HG02938 (cell line): ENCODE measurements around the gene MTF2.
"Not testable (repeated sequence)": the region's sequence is repeated elsewhere in the genome, so short reads cannot be mapped to it uniquely, and the experiment has no call there.

Experiments
- ATAC-seq: cut with Tn5 transposase; IDR thresholded peaks from one replicate; pipeline ENCODE4 v1.9.1; 2021; ENCODE audit warnings: mild to moderate bottlenecking, moderate library complexity; ENCODE audit not compliant: unreplicated experiment

The MTF2 gene

DNA sequence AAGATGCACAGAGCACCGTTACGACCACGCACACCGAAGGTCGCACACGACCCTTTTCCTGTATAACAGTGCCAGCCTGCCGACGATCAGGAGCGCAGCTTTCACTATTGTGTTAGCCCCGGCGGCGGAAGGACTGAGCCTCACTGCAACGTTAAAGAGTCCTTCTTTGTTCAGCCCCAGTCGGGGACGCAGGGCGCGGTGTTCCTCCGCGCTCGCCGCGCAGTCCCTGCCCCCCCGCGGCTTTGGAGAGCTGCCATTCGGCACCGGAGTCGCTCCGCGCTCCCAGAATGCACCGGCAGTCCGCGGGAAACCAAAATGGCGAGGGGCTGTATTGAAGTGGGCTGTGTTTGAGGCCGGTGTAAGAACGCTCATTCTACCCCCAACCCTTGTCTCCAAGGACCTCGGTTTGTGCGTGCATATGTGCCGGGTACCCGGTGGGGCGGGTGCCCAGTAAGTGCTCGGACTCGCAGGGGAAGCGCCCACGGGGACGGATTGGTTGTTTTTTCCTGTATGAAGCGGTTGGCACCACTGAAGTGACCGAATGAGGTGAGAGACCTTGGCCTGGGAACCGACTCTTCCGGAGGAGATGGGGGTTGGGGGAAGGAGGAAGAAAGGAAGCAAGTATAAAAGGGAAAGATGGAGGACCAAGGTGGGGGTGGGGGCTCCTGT lies at the start of gene MTF2:
MTF2 (plus strand) TSS at position 298 of the 669 bp plus-strand sequence; CDS start at position 542, 244 bp downstream.
- peak; percentile 68 for ATAC-seq

DNA sequence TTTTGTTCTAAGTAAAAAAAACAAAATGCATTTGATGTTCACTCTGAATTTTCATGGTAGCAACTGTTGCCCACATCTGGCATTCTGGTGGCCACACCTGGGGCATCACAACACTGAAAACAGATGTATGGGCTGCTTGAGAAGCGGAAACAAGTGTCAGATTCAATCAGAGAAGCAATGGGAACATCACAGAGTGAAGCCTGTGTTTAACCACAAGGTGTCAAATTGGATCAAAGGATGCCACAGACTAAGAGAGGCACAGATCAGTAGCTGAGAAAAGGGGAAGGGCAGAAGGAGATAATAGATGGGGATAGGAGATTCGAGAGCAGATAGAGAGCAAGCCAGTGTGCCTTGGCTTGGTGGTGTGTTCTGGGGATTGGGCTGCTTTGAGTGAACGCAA lies 49.8 kb upstream of the MTF2 start:
- no peak for ATAC-seq

- not testable (repeated sequence) for ATAC-seq
These were observed 48.9 kb upstream of the MTF2 start for GRCh38 chr1:93030191-93030590.

DNA sequence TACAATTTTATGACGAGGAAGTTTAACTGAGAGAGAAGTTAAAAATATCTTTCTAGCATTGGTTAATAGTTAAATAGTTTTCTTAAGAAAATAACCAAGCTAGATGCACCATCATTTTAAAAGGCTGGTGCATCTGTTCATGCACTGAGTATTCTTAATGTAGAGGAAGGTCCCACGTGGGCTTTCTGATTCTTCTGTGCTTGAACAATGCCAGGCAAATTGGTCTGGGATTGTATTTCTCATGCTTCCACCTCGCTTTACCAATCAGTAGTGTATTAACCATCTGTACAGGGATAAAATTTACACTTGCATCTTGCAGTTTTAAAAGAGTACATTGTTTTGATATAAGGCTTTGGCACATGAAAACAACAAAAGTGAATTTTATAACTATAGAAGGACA lies 47.4 kb upstream of the MTF2 start:
- ATAC-seq, result no peak

- ATAC-seq, result no peak
These were observed 46.1 kb upstream of the MTF2 start for GRCh38 chr1:93033029-93033428.

- ATAC-seq, result peak; percentile 88
These were observed 45.3 kb upstream of the MTF2 start for GRCh38 chr1:93033785-93034184.

DNA sequence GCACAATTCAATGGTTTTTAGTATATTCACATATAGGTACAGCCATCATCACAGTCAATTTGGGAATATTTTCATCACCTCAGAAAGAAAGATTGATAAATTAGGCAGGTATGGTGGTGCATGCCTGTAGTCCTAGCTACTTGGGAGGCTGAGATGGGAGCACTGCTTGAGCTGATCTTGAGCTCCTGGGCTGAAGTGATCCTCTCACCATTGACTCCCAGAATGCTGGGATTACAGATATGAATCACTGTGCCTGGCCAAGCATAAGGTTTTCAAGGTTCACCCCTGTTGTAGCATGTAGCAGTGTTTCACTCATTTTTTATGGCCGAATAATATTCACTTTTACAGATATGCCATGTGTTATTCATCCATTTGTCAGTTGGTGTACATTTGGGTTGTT lies 44.7 kb upstream of the MTF2 start:
- ATAC-seq, result no peak

DNA sequence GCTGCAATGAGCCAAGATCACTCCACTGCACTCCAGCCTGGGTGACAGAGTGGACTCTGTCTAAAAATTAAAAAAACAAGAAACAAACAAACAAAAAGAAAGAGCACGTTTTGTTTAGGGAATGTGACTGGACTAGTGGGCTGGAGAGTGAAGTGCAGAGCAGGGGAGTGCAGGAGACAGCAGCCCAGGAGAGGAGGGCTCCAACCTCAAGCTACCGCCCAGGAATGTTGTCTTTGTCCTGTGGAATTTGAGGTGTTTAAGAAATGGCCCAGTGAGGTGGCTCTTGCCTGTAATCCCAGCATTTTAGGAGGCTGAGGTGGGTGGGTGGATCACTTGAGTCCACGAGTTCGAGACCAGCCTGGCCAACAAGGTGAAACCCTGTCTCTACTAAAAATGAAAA lies 42.4 kb upstream of the MTF2 start:
- no peak for ATAC-seq

DNA sequence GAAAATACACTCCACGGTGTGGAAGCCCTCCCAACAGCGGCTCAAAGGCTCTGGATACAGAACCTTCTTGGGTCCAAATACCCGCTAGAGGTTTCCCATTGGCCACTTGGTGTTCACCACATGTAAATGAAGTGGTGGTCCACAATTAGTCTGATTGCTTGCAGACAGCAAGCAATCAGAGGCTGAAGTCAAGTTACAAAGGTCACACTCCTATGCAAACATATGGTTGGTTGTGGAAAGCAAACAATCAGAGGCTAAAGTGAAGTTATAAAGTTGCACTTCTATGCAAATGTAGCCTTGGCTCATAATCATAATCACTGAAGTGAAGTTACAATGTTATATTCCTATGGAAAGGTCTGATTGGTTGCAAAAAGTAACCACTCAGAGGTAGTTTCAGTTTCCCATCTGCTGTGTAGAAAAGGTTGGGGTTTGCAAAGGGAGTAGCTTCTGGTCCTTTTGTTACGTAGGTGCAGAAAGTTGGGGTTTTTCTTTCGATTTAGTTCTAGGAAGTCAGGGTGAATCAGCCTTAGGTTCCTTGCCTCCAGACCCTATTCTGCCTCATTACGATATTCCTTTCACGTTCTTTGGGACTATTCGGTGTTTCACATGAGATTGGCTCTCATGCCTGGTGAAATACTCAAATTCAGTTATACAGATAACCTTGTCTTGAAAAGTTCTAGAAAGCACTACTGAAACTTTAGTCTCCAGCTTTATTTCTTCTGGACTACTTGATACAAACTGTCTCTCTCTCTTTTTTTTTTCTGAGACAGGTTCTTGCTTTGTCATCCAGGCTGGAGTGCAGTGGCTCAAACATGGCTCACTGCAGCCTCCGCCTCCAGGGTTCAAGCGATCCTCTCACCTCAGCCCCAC lies 36.7 kb upstream of the MTF2 start:
- peak; percentile 99 for ATAC-seq

DNA sequence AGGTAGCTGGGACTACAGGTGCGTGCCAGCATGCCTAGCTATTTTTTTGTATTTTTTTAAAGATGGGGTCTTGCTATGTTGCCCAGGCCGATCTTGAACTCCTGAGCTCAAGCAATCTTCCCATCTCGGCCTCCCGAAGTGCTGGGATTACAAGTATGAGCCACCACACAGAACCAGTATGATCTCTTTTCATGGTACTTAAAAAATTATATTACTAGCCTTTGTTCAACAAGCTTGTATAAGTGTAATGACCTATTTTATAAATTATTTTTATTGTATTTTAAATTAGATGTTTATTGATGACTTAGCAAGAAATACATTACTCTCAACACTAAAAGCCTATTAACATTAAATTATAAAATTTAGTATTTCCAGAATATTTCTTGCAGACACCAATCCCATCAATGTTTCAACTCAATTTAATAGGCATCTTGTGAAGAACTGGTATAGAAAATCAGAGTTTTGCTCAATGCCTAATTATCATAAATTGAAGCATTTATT lies 36.0 kb upstream of the MTF2 start:
- no peak for ATAC-seq

- no peak for ATAC-seq
These were observed 31.5 kb upstream of the MTF2 start for GRCh38 chr1:93047618-93048017.

DNA sequence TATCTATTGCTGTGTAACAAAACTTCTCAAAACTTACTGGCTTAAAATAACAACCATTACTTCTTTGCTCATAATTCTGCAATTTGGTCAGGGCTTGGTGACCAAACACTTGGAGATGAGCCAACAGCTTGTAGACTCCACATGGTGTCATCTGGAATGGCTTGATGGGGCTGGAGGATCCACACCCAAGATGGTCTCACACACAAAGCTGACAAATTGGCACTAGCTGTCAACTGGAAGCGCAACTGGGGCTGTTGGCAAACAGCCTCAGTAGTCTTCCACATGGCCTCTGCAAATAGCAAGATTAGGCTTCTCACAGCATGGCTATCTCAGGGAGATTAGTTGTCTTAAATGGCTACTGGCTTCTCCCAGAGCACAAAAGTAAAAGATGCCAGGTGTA lies 27.1 kb upstream of the MTF2 start:
- ATAC-seq, result no peak

DNA sequence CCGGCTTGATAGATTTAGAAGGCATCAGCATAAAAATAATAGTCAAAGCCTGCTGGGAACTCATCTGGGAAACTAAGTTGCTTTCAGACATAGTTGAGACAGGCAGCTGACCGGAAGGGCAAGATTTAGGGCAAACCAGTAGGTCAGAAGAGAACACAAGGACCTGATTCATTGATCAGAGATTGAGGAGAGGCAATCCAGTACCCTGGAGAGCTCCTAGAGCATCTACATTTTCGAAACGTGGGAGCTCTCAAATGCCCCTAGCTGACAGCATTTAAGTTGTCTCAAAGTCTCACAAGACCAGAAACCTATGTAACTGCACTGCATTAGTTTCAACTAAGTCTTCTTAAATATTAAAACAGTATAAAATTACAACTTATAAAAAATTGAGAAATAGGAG lies 22.9 kb upstream of the MTF2 start:
- ATAC-seq, result no peak

GRCh38 chr1:93056649-93057048 lies 22.4 kb upstream of the MTF2 start:
- no peak for ATAC-seq

- ATAC-seq, result peak; percentile 73
These were observed 16.9 kb upstream of the MTF2 start for GRCh38 chr1:93061895-93062792.

DNA sequence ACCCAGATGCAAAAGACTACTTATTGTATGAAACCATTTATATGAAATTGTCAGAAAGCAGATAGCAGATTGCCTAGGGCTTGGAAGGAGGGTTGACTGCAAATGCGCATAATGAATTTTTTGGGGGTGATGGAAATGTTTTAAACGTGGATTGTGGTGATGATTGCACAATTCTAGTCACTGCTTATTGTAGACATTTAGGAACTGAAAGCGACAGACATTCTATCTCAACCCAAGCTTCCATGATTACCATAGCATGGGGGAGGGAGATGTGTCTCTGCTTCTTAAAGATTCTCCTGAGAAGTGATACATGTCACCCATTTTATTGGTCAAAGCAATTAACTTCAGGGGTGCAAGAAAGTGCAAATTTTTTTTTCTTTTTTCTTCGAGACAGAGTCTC lies 2.8 kb upstream of the MTF2 start:
- ATAC-seq, result no peak

DNA sequence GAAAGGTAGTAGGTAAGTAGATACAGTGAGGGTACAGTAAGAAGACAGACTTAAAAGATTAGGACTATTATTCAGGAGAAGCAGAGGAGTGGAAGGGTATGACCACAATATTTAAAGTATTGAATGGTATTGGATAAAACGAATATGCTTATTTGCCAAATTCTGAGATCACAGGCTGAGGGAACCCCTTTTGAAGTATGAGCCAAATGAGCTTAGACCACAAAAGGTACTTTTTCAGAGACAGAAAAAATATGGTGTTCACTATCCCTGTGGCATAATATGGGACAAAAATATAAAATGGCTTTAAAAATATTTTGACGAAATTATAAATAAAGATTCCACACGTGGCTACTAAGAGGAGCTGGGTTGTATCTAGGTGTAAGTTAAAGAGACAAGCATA lies 880 bp upstream of the MTF2 start:
- ATAC-seq, result no peak

DNA sequence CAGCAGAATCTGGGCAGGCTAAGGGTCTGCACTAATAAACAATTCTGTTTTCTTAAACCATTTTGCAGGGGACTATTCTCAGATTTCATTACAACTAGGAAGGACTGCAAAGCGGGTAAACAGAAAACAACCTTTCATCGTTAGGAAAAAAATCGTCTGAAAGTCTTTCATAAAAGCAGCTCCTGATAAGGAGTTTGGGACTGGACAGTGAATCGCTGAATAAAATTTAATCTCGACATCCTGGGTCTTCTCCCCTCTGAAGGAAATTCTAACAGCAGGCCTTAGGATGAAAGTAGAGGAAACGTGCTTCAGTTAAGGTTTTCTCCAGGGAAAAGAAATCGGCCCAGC lies 471 bp upstream of the MTF2 start:
- ATAC-seq, result no peak

- no peak for ATAC-seq
These were observed 630 bp downstream of the MTF2 start for GRCh38 chr1:93079685-93080141.

- ATAC-seq, result peak; percentile 73
These were observed 1.2 kb downstream of the MTF2 start for GRCh38 chr1:93080179-93080823.

GRCh38 chr1:93081716-93082115 lies 2.6 kb downstream of the MTF2 start:
- ATAC-seq, result no peak
